ENCODE data around the gene PYY. TPM values are rescaled to one million over a fixed set of nuclear protein-coding genes. Genes with fewer than 3 reads are reported as not detected.

Gene PYY
- total and polyA plus RNA-seq, 2 donors from 2014 or later, result not detected

- intact Hi-C loops (cut with DNase I), result no loop called here
- H3K9ac ChIP-seq (ENCODE audit: low read length in 3 of 3), result no peak overlapping the region
- DNase-seq (no peak), FAIRE-seq (no peak)
- no peaks in the 10 kb centered on the region for H3K36me3 ChIP-seq (ENCODE audit: control insufficient read depth in 2 of 3, insufficient read depth in 3 of 3, low read length in 3 of 3)
- H3K4me1 ChIP-seq (ENCODE audit: control insufficient read depth in 2 of 3, insufficient read depth in 2 of 3, low read depth in 1 of 3, low read length in 3 of 3), result peaks cover 0 to 6% (median 0%) of the 10 kb centered on the region in 3 donors
- H3K27ac ChIP-seq (ENCODE audit: low read depth in 2 of 2, low read length in 2 of 2), result no peak overlapping the region
- H3K27me3 ChIP-seq (ENCODE audit: control insufficient read depth, insufficient read depth, low read length), result peaks cover 5% of the 10 kb centered on the region
- no peak for TF ChIP-seq CTCF (IDR thresholded peaks at IDR 0.05; ENCODE audit: borderline replicate concordance, extremely low read depth, insufficient read depth)
- H3K4me3 ChIP-seq (ENCODE audit: low read length in 3 of 3), result no peak overlapping the region
- H3K9me3 ChIP-seq (ENCODE audit: control insufficient read depth in 2 of 3, insufficient read depth in 1 of 3, low read length in 3 of 3), result no peaks in the 10 kb centered on the region
Measured at GRCh38 chr17:43986225-43986981, 32.7 kb upstream of the PYY start.

- no peak for TF ChIP-seq CTCF (IDR thresholded peaks at IDR 0.05; ENCODE audit: borderline replicate concordance, extremely low read depth, insufficient read depth)
- Histone ChIP-seq H3K27me3 (ENCODE audit: control insufficient read depth, insufficient read depth, low read length) (peaks cover 5% of the 10 kb centered on the region), H3K9me3 (ENCODE audit: control insufficient read depth in 2 of 3, insufficient read depth in 1 of 3, low read length in 3 of 3) (no peaks in the 10 kb centered on the region), H3K4me3 (ENCODE audit: low read length in 3 of 3) (no peak overlapping the region), H3K36me3 (ENCODE audit: control insufficient read depth in 2 of 3, insufficient read depth in 3 of 3, low read length in 3 of 3) (no peaks in the 10 kb centered on the region), H3K4me1 (ENCODE audit: control insufficient read depth in 2 of 3, insufficient read depth in 2 of 3, low read depth in 1 of 3, low read length in 3 of 3) (peaks cover 0 to 6% (median 0%) of the 10 kb centered on the region in 3 donors), H3K27ac (ENCODE audit: low read depth in 2 of 2, low read length in 2 of 2) (no peak overlapping the region), H3K9ac (ENCODE audit: low read length in 3 of 3) (no peak overlapping the region)
- intact Hi-C loops (cut with DNase I), result no loop called here
- DNase-seq, result no peak
- FAIRE-seq, result no peak
Measured at GRCh38 chr17:43984521-43984920, 30.8 kb upstream of the PYY start.

- no peak for TF ChIP-seq CTCF (IDR thresholded peaks at IDR 0.05; ENCODE audit: borderline replicate concordance, extremely low read depth, insufficient read depth)
- H3K9me3 ChIP-seq (ENCODE audit: control insufficient read depth in 2 of 3, insufficient read depth in 1 of 3, low read length in 3 of 3), result no peaks in the 10 kb centered on the region
- DNase-seq (peak; percentile 47 to 77 (median 72)), FAIRE-seq (no peak)
- H3K27ac ChIP-seq (ENCODE audit: low read depth in 2 of 2, low read length in 2 of 2), result no peak overlapping the region
- peaks cover 0 to 6% (median 0%) of the 10 kb centered on the region in 3 donors for H3K4me1 ChIP-seq (ENCODE audit: control insufficient read depth in 2 of 3, insufficient read depth in 2 of 3, low read depth in 1 of 3, low read length in 3 of 3)
- peak overlapping the region in 1 of 3 donors; percentile 37 for H3K4me3 ChIP-seq (ENCODE audit: low read length in 3 of 3)
- peaks cover 5% of the 10 kb centered on the region for H3K27me3 ChIP-seq (ENCODE audit: control insufficient read depth, insufficient read depth, low read length)
- no peaks in the 10 kb centered on the region for H3K36me3 ChIP-seq (ENCODE audit: control insufficient read depth in 2 of 3, insufficient read depth in 3 of 3, low read length in 3 of 3)
- intact Hi-C loops (cut with DNase I), result no loop called here
- no peak overlapping the region for H3K9ac ChIP-seq (ENCODE audit: low read length in 3 of 3)
Measured at GRCh38 chr17:43983515-43984411, 30.0 kb upstream of the PYY start.
